ENCODE results near the gene SPTBN2. TPM values are rescaled to one million over a fixed set of nuclear protein-coding genes. Genes with fewer than 3 reads are reported as not detected.

The SPTBN2 gene
- total RNA-seq, 1 experiment from 2014 or later: 7.3 TPM

DNA sequence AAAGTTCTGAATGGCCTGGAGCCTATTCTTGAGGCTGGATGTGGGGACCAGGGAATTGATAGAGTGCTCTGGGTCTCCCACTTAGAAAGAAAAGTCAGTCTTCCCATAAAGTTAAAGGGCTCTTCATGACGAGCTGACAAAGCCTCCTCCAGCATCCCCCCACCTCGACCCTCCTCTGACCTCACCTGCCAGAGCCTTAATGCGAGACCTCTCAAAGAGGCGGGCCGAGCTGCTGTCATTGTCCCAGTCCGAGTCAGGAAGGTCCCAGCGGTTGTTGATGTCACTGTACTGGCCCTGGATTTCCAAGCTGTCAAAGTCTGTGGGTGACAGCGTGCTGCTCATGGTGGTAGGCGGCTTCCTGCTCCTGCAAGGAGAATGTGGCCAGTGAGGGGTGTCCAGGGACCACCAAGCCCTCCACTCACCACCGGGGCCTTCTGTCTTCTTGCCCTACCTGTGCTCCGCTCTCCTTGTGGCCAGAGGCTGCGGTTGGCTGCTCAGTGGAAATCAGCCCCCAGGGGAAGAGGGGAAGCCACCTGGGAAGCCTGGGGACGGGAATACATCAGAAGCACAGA, 8.0 kb downstream of the SPTBN2 start:
- intact Hi-C loops (cut with micrococcal nuclease; ENCODE audit: unreplicated experiment) (no loop called here), in situ Hi-C loops (cut with HindIII; ENCODE audit: low pct_unique_long_range_greater_than_20kb, low sequenced_read_pairs) (no loop called here)
- peaks cover 2% of the 10 kb centered on the region; the same call in 1 of the 2 replicates for H3K27me3 ChIP-seq (ENCODE audit: control insufficient read depth, insufficient read depth, low read length)
- H3K9me3 ChIP-seq (ENCODE audit: control insufficient read depth, insufficient read depth, low read depth, low read length): no peaks in the 10 kb centered on the region
- no peak for ATAC-seq
- ChIA-PET POLR2A (no interaction called here), CTCF (interaction anchor here (0.6 kb wide), 1 partner anchor 333 kb away, joined by 4 read pairs; no protein-coding TSS in a partner anchor)
- no peaks in the 10 kb centered on the region for H3K4me1 ChIP-seq (ENCODE audit: control insufficient read depth, insufficient read depth, low read length)
- TF ChIP-seq TCF7L2 (IDR thresholded peaks at IDR 0.05; ENCODE audit: low read depth, low read length) (no peak), POLR2AphosphoS5 (IDR thresholded peaks at IDR 0.05; ENCODE audit: low read depth, low read length) (no peak), SIN3A (IDR thresholded peaks at IDR 0.05; ENCODE audit: borderline replicate concordance, insufficient read depth, low read depth, low read length) (no peak)
- TF ChIP-seq, protein P1, sequence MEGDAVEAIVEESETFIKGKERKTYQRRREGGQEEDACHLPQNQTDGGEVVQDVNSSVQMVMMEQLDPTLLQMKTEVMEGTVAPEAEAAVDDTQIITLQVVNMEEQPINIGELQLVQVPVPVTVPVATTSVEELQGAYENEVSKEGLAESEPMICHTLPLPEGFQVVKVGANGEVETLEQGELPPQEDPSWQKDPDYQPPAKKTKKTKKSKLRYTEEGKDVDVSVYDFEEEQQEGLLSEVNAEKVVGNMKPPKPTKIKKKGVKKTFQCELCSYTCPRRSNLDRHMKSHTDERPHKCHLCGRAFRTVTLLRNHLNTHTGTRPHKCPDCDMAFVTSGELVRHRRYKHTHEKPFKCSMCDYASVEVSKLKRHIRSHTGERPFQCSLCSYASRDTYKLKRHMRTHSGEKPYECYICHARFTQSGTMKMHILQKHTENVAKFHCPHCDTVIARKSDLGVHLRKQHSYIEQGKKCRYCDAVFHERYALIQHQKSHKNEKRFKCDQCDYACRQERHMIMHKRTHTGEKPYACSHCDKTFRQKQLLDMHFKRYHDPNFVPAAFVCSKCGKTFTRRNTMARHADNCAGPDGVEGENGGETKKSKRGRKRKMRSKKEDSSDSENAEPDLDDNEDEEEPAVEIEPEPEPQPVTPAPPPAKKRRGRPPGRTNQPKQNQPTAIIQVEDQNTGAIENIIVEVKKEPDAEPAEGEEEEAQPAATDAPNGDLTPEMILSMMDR (IDR thresholded peaks at IDR 0.05): no peak
- TF ChIP-seq, protein P2, sequence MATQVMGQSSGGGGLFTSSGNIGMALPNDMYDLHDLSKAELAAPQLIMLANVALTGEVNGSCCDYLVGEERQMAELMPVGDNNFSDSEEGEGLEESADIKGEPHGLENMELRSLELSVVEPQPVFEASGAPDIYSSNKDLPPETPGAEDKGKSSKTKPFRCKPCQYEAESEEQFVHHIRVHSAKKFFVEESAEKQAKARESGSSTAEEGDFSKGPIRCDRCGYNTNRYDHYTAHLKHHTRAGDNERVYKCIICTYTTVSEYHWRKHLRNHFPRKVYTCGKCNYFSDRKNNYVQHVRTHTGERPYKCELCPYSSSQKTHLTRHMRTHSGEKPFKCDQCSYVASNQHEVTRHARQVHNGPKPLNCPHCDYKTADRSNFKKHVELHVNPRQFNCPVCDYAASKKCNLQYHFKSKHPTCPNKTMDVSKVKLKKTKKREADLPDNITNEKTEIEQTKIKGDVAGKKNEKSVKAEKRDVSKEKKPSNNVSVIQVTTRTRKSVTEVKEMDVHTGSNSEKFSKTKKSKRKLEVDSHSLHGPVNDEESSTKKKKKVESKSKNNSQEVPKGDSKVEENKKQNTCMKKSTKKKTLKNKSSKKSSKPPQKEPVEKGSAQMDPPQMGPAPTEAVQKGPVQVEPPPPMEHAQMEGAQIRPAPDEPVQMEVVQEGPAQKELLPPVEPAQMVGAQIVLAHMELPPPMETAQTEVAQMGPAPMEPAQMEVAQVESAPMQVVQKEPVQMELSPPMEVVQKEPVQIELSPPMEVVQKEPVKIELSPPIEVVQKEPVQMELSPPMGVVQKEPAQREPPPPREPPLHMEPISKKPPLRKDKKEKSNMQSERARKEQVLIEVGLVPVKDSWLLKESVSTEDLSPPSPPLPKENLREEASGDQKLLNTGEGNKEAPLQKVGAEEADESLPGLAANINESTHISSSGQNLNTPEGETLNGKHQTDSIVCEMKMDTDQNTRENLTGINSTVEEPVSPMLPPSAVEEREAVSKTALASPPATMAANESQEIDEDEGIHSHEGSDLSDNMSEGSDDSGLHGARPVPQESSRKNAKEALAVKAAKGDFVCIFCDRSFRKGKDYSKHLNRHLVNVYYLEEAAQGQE (IDR thresholded peaks at IDR 0.05; ENCODE audit: insufficient read depth in 1 of 2, low read depth in 2 of 2, low read length in 1 of 2): no peak
- no peak overlapping the region for H3K27ac ChIP-seq (ENCODE audit: low read length)
- H3K36me3 ChIP-seq (ENCODE audit: control insufficient read depth, insufficient read depth, low read length): no peaks in the 10 kb centered on the region
- DNase-seq (ENCODE audit: low read depth, low spot score): no peak
- H3K4me3 ChIP-seq (ENCODE audit: low read depth in 2 of 2, low read length in 2 of 2): no peak overlapping the region
- BruUV-seq (replicated peaks): no TSS peak

GRCh38 chr11:66720223-66720898, 8.7 kb downstream of the SPTBN2 start:
- H3K4me3 ChIP-seq (ENCODE audit: low read depth in 2 of 2, low read length in 2 of 2): no peak overlapping the region

More at GRCh38 chr11:66720223-66720898, 8.7 kb downstream of the SPTBN2 start:
- no TSS peak for BruUV-seq (replicated peaks)
- TF ChIP-seq, protein P1 (IDR thresholded peaks at IDR 0.05): no peak
- TF ChIP-seq TCF7L2 (IDR thresholded peaks at IDR 0.05; ENCODE audit: low read depth, low read length): no peak
- TF ChIP-seq, protein P2 (IDR thresholded peaks at IDR 0.05; ENCODE audit: insufficient read depth in 1 of 2, low read depth in 2 of 2, low read length in 1 of 2): no peak
- TF ChIP-seq POLR2AphosphoS5 (IDR thresholded peaks at IDR 0.05; ENCODE audit: low read depth, low read length): no peak
- no peak for TF ChIP-seq SIN3A (IDR thresholded peaks at IDR 0.05; ENCODE audit: borderline replicate concordance, insufficient read depth, low read depth, low read length)
- in situ Hi-C loops (cut with HindIII; ENCODE audit: low pct_unique_long_range_greater_than_20kb, low sequenced_read_pairs) (no loop called here), intact Hi-C loops (cut with micrococcal nuclease; ENCODE audit: unreplicated experiment) (no loop called here)
- CTCF ChIA-PET: interaction anchor here (0.6 kb wide), 1 partner anchor 114 kb away, joined by 3 read pairs; no protein-coding TSS in a partner anchor
- no peaks in the 10 kb centered on the region for H3K36me3 ChIP-seq (ENCODE audit: control insufficient read depth, insufficient read depth, low read length)
- DNase-seq (ENCODE audit: low read depth, low spot score): no peak
- H3K27me3 ChIP-seq (ENCODE audit: control insufficient read depth, insufficient read depth, low read length): no peaks in the 10 kb centered on the region
- 0 out of 2 replicates have a peak, but pooled peaks have one; percentile 18 for ATAC-seq
- no peak overlapping the region for H3K27ac ChIP-seq (ENCODE audit: low read length)
- POLR2A ChIA-PET: interaction anchor here (0.6 kb wide), 1 partner anchor 445 kb away, joined by 22 read pairs; no protein-coding TSS in a partner anchor
- no peaks in the 10 kb centered on the region for H3K4me1 ChIP-seq (ENCODE audit: control insufficient read depth, insufficient read depth, low read length)
- H3K9me3 ChIP-seq (ENCODE audit: control insufficient read depth, insufficient read depth, low read depth, low read length): no peaks in the 10 kb centered on the region
